22Rv1 (cell line): ENCODE data around the gene ABCA2.

Experiments
- ZFX ChIP-seq: fragments of 450-650 bp; IDR thresholded peaks from 2 replicates; pipeline ENCODE4 v1.6.1; 2017; ENCODE audit warnings: antibody characterized with exemption, borderline replicate concordance
- TF ChIP-seq, protein P1 (sequence below): fragments of 450-650 bp; IDR thresholded peaks from 2 replicates; pipeline ENCODE4 v1.5.1; 2017; ENCODE audit warnings: mild to moderate bottlenecking

DNA sequence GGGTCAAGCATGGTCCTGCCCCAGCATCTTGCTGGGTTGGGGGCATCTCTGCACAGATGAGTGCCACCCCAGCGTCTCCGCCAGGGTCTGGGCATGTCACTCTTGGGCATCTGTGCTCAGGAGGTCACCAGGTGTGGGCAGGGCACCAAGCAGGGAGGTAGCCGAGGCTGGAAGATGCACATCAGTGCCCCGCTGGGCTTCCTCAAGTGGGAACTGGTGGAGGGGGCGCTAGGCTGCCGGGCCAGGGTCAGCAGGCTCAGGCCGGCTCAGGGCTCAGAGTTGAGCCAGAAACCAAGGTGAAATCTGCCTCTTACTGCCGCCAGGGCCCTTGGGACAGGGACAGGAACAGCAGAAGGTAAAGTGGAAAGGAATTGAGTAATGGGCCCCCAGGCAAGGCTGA, 7.9 kb upstream of the ABCA2 start:
- TF ChIP-seq, protein P1, sequence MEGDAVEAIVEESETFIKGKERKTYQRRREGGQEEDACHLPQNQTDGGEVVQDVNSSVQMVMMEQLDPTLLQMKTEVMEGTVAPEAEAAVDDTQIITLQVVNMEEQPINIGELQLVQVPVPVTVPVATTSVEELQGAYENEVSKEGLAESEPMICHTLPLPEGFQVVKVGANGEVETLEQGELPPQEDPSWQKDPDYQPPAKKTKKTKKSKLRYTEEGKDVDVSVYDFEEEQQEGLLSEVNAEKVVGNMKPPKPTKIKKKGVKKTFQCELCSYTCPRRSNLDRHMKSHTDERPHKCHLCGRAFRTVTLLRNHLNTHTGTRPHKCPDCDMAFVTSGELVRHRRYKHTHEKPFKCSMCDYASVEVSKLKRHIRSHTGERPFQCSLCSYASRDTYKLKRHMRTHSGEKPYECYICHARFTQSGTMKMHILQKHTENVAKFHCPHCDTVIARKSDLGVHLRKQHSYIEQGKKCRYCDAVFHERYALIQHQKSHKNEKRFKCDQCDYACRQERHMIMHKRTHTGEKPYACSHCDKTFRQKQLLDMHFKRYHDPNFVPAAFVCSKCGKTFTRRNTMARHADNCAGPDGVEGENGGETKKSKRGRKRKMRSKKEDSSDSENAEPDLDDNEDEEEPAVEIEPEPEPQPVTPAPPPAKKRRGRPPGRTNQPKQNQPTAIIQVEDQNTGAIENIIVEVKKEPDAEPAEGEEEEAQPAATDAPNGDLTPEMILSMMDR, result no peak
- TF ChIP-seq ZFX, result no peak
